ENCODE results near the gene SLC2A13.

The SLC2A13 gene

GRCh38 chr12:40105515-40106201, at the start of gene SLC2A13:
TSS of gene SLC2A13 (minus strand) at chr12:40106081. CDS start at chr12:40105808, 273 bp downstream.
- no peak for DNase-seq (ENCODE audit: low read depth)

GRCh38 chr12:40154381-40154780, 48.5 kb upstream of the SLC2A13 start:
- DNase-seq (ENCODE audit: low read depth): no peak

- DNase-seq (ENCODE audit: low read depth): no peak
Measured at GRCh38 chr12:40153432-40153831, 47.6 kb upstream of the SLC2A13 start.

GRCh38 chr12:40152783-40153383, 47.0 kb upstream of the SLC2A13 start:
- no peak for DNase-seq (ENCODE audit: low read depth)

GRCh38 chr12:40149673-40150260, 43.9 kb upstream of the SLC2A13 start:
- DNase-seq (ENCODE audit: low read depth): no peak

GRCh38 chr12:40146800-40147797, 41.2 kb upstream of the SLC2A13 start:
- no peak for DNase-seq (ENCODE audit: low read depth)

GRCh38 chr12:40145896-40146295, 40.0 kb upstream of the SLC2A13 start:
- DNase-seq (ENCODE audit: low read depth): no peak

- DNase-seq (ENCODE audit: low read depth): no peak
Measured at GRCh38 chr12:40144023-40144422, 38.1 kb upstream of the SLC2A13 start.

GRCh38 chr12:40142001-40142744, 36.3 kb upstream of the SLC2A13 start:
- DNase-seq (ENCODE audit: low read depth): no peak

- DNase-seq (ENCODE audit: low read depth): no peak
Measured at GRCh38 chr12:40138526-40138925, 32.6 kb upstream of the SLC2A13 start.

GRCh38 chr12:40137252-40137651, 31.4 kb upstream of the SLC2A13 start:
- no peak for DNase-seq (ENCODE audit: low read depth)

GRCh38 chr12:40127408-40127807, 21.5 kb upstream of the SLC2A13 start:
- DNase-seq (ENCODE audit: low read depth): no peak

- DNase-seq (ENCODE audit: low read depth): no peak
Measured at GRCh38 chr12:40123496-40123895, 17.6 kb upstream of the SLC2A13 start.

GRCh38 chr12:40122842-40123241, 17.0 kb upstream of the SLC2A13 start:
- DNase-seq (ENCODE audit: low read depth): no peak

- DNase-seq (ENCODE audit: low read depth): no peak
Measured at GRCh38 chr12:40117818-40118217, 11.9 kb upstream of the SLC2A13 start.

GRCh38 chr12:40110586-40110985, 4.7 kb upstream of the SLC2A13 start:
- DNase-seq (ENCODE audit: low read depth): no peak

GRCh38 chr12:40107803-40108620, 2.1 kb upstream of the SLC2A13 start:
- DNase-seq (ENCODE audit: low read depth): no peak

- no peak for DNase-seq (ENCODE audit: low read depth)
Measured at GRCh38 chr12:40107098-40107802, 1.4 kb upstream of the SLC2A13 start.

- DNase-seq (ENCODE audit: low read depth): no peak
Measured at GRCh38 chr12:40106655-40107054, 774 bp upstream of the SLC2A13 start.

- no peak for DNase-seq (ENCODE audit: low read depth)
Measured at GRCh38 chr12:40106202-40106533, 287 bp upstream of the SLC2A13 start.

- DNase-seq (ENCODE audit: low read depth): no peak
Measured at GRCh38 chr12:40105265-40105514, 691 bp downstream of the SLC2A13 start.

Data from GM04503 (cell line).